Measurements from ENCODE around the gene ABCC4.

The ABCC4 gene

DNA sequence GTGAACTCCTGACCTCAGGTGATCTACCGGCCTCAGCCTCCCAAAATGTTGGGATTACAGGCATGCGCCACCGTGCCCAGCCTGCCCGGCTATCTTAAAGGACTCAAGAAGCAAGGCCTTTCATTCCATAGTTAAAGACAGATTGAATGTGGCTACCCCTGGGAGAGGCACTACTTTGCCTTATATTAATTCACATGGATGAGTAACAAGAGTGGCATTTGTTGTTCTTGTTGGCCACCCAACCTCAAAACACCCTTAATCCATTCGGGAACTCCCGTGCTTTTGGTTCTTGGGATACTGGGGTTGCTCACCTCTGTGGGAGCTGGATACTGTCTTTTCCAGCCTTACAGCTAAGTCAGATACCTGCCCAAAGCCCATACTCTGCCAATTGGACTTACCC, 34.4 kb upstream of the ABCC4 start:
- H3K4me3 ChIP-seq (replicated peaks; ENCODE audit: low read depth, low read length), result no peak overlapping the region
- TF ChIP-seq, protein P1, sequence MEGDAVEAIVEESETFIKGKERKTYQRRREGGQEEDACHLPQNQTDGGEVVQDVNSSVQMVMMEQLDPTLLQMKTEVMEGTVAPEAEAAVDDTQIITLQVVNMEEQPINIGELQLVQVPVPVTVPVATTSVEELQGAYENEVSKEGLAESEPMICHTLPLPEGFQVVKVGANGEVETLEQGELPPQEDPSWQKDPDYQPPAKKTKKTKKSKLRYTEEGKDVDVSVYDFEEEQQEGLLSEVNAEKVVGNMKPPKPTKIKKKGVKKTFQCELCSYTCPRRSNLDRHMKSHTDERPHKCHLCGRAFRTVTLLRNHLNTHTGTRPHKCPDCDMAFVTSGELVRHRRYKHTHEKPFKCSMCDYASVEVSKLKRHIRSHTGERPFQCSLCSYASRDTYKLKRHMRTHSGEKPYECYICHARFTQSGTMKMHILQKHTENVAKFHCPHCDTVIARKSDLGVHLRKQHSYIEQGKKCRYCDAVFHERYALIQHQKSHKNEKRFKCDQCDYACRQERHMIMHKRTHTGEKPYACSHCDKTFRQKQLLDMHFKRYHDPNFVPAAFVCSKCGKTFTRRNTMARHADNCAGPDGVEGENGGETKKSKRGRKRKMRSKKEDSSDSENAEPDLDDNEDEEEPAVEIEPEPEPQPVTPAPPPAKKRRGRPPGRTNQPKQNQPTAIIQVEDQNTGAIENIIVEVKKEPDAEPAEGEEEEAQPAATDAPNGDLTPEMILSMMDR (IDR thresholded peaks at IDR 0.05; ENCODE audit: low read length, missing control alignments), result no peak
- DNase-seq (ENCODE audit: low read depth), result no peak

DNA sequence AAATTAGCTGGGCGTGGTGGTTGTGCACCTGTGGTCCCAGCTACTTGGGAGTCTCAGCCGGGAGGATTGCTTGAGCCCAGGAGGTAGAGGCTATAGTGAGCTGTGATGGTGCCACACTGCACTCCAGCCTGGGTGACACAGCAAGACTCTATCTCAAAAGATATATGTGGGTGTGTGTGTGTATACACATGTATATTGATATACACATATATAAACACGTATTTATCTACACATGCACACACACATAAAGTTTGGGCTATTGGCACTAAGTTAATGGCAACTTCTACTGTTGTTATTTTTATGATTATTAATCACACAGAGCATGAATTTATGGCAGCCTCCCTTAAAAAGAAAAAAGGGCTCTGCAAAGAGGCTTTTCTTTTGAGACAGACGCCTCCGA, 27.1 kb upstream of the ABCC4 start:
- TF ChIP-seq, protein P1 (IDR thresholded peaks at IDR 0.05; ENCODE audit: low read length, missing control alignments), result no peak
- DNase-seq (ENCODE audit: low read depth), result no peak
- H3K4me3 ChIP-seq (replicated peaks; ENCODE audit: low read depth, low read length), result no peak overlapping the region

DNA sequence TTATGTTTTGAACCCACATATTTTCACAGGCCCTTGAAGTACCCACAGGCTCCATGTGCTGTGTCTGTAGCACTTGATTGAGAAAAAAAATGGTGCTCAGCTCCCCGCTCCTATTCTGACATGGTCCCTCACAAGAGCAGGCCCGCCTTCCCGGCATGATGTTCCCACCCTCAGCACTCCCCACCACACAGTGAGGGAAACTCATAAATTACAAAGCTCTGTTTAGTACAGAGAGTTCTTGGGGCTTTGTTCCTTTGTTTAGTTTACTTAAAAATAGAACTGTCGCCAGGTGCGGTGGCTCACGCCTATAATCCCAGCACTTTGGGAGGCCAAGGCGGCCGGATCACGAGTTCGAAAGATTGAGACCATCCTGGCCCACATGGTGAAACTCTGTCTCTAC, 25.9 kb upstream of the ABCC4 start:
- no peak overlapping the region for H3K4me3 ChIP-seq (replicated peaks; ENCODE audit: low read depth, low read length)
- no peak for DNase-seq (ENCODE audit: low read depth)
- TF ChIP-seq, protein P1 (IDR thresholded peaks at IDR 0.05; ENCODE audit: low read length, missing control alignments), result no peak

DNA sequence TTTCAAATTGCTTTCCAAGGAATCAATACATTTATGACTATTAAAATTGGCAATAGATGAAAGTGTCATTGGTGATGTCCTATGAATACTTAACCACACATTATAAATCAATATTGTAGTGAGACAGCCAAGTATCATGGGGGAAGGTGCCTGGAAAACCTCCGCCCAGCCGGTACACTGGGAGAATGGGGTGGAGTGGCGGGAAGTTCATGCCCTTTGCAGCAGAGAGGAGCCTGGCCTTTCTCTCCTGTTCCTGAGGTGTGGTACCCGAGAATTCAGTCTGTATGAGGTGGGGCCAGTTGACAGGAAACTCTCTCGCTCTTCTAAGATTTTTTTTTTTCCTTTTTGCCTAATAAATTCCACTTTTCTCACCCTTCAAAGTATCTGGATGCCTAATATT, 25.4 kb upstream of the ABCC4 start:
- no peak for DNase-seq (ENCODE audit: low read depth)
- TF ChIP-seq, protein P1 (IDR thresholded peaks at IDR 0.05; ENCODE audit: low read length, missing control alignments), result no peak
- no peak overlapping the region for H3K4me3 ChIP-seq (replicated peaks; ENCODE audit: low read depth, low read length)

DNA sequence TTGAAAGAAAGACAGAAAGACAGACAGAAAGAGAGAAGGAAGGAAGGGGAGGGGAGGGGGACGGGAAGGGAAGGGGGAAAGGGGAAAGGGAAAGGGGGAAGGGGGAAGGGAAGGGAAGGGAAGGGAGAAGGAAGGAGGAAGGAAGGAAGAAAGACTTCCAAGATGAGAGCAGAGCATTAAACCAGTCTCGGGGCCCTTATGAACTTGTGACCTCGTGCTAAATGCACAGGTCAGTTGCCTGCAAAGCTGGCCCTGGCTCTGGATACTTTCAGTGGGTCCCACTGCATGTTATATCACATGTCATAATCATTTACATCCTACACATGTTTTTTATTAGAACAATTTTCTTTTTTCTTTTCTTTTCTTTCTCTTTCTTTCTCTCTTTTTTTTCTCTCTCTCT, 24.2 kb upstream of the ABCC4 start:
- H3K4me3 ChIP-seq (replicated peaks; ENCODE audit: low read depth, low read length), result no peak overlapping the region
- DNase-seq (ENCODE audit: low read depth), result no peak
- TF ChIP-seq, protein P1 (IDR thresholded peaks at IDR 0.05; ENCODE audit: low read length, missing control alignments), result no peak

DNA sequence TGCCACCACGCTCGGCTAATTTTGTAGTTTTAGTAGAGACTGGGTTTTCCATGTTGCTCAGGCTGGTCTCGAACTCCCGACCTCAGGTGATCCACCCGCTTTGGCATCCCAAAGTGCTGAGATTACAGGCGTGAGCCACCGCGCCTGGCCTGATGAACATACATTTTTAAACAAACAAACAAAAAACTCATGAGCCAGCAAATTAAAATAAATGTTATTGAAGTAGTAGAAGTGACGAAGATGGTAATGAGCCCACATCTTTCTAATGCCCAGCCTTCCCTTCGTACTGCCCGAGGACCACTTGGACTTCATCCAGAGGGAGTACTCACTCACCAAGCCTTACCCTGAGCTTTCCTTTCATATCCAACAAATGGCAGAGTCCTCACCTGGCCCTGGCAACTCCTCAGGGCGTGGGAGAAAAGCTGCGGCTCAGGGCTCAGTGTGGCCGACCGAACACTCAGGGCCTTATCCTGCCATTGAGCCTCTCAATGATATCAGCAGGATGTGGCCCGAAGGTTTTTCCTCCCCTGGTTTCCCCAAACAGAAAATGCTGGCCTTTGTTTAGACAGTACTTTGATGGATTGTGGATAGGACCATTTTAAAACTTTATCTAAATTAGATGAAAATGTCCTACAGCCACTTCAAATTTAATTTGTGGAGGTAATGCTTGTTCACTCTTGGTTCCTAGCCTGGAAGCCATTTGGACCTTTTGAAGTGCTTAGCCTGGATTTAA, 22.8 kb upstream of the ABCC4 start:
- TF ChIP-seq, protein P1 (IDR thresholded peaks at IDR 0.05; ENCODE audit: low read length, missing control alignments), result no peak
- DNase-seq (ENCODE audit: low read depth), result no peak
- H3K4me3 ChIP-seq (replicated peaks; ENCODE audit: low read depth, low read length), result no peak overlapping the region

Data from fibroblast of pulmonary artery (primary cell).